ENCODE data around the gene MTHFD1L. TPM values are rescaled to one million over a fixed set of nuclear protein-coding genes. Genes with fewer than 3 reads are reported as not detected.
"Not testable (repeated sequence)": the region's sequence is repeated elsewhere in the genome, so short reads cannot be mapped to it uniquely, and the experiment has no call there.

The MTHFD1L gene
- total RNA-seq, 1 donor from 2014 or later = 1.6 TPM

- no peak for ATAC-seq
- no peak for DNase-seq (ENCODE audit: low spot score)
Observed at GRCh38 chr6:151110576-151110905, 245.0 kb downstream of the MTHFD1L start.

DNA sequence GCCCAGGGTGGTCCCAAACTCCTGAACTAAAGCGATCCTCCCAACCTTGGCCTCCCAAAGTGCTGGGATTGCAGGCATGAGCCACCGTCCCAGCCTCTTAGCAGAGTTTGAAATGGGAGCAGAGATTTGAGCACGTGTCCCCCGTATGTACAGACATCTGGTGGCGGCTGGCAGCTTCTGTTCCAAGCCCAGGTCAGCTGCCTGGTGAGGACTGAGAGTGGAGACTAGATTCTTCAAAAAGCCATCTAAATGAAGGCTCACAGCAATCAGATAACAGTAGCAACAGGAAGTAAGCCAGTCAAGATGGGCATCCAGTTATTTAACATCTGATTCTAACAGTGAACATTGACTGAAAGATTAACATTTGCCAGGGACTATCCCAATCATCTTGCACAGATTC is 246.2 kb downstream of the MTHFD1L start:
- DNase-seq (ENCODE audit: low spot score) (no peak), ATAC-seq (no peak)

DNA sequence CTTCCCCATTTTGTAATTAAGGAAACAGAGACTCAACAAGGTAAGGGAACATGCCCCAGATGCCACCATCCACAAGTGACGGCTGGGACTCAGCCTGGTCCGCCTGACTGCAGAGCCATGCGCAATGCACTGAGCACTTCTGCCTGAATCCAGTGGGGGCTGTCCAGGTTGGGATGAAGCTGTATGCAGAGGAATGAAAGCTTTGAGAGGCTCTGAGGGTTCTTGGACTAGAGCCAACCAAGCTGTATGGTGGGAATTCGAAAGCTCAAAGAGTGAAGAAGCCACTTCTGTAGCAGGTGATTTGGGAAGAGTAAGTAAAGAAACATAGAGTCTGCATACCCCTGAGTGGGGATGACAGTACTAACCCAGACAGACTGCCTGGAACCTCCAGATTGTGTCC is 246.6 kb downstream of the MTHFD1L start:
- no peak for ATAC-seq
- no peak for DNase-seq (ENCODE audit: low spot score)

GRCh38 chr6:151112884-151113283 is 247.4 kb downstream of the MTHFD1L start:
- not testable (repeated sequence) for DNase-seq (ENCODE audit: low spot score); ATAC-seq

DNA sequence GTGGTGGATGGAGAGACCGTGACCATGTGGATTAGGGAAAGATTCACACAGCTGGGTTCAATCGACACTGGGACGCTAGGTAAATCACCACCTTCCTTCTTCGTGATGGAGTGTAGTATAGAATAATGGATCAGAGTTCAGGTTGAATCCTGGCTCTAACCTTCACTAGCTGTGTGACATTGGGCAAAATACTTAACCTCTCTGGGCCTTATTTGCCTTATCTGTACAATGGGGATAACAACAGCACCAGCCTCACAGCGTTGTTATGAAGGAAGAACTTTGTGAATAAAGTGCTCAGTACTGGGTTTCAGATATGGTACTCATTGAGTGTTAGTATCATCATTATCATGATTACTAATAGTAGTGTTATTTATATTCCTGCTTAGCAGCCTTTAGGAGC is 248.1 kb downstream of the MTHFD1L start:
- no peak for DNase-seq (ENCODE audit: low spot score)
- ATAC-seq = no peak

DNA sequence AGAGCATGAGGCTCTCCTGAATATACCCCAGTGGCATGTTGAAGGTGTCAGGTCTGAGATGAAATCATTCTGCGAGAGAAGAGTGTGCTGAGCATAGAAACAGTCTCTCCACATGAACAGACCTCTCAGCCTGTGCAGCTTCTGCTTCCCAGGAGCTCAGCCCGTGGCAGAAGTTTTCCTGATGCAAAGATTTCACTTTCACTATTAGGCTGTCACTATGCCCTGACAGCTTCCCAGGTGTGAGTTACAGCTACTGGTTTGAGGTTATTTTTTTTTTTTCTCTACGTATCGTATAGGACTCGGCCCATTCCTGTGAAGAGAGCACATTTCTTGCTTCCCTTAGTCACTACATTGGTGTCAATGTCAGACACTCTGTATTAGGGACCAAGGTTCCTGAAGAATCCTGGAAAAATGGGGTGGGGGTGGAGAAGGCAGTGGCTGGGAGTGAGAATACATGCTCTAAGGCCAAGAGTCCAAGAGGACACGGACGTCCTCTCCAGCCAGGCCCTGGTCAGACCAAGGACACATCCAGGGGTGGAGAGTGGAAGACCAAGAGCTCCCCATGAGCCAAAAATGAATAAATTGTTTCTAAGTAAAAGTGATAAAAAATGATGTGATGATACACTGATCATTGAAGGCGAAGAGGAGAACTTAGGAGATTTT is 253.1 kb downstream of the MTHFD1L start:
- ATAC-seq (peak; percentile 93), DNase-seq (ENCODE audit: low spot score) (peak; percentile 53)

GRCh38 chr6:151119823-151120524 is 254.5 kb downstream of the MTHFD1L start:
- no peak for DNase-seq (ENCODE audit: low spot score)
- peak; percentile 5 for ATAC-seq

GRCh38 chr6:151121900-151122299 is 256.4 kb downstream of the MTHFD1L start:
- DNase-seq (ENCODE audit: low spot score) = peak; percentile 71
- ATAC-seq = peak; percentile 45

- not testable (repeated sequence) for ATAC-seq; DNase-seq (ENCODE audit: low spot score)
Observed at GRCh38 chr6:151123641-151124040, 258.1 kb downstream of the MTHFD1L start.

DNA sequence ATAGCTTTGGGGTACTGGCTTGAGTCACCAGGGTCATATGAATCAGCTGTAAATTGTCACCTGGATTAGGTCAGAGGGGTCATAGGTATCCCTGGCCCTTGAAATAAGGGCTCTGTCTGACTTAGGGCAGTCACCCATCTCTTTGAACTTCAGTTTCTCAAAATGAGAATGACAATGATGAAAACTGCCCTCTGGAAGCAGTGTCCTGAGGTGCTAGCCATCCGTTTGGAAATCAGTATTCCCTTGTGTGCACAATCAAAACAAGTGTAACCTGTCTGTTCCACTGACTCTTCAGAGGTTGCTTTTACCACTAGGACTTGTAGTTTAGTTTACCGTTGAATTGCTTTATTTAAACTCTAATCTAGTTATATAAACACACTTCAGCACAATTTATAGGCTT is 259.7 kb downstream of the MTHFD1L start:
- ATAC-seq = peak; percentile 51
- not testable (repeated sequence) for DNase-seq (ENCODE audit: low spot score)

DNA sequence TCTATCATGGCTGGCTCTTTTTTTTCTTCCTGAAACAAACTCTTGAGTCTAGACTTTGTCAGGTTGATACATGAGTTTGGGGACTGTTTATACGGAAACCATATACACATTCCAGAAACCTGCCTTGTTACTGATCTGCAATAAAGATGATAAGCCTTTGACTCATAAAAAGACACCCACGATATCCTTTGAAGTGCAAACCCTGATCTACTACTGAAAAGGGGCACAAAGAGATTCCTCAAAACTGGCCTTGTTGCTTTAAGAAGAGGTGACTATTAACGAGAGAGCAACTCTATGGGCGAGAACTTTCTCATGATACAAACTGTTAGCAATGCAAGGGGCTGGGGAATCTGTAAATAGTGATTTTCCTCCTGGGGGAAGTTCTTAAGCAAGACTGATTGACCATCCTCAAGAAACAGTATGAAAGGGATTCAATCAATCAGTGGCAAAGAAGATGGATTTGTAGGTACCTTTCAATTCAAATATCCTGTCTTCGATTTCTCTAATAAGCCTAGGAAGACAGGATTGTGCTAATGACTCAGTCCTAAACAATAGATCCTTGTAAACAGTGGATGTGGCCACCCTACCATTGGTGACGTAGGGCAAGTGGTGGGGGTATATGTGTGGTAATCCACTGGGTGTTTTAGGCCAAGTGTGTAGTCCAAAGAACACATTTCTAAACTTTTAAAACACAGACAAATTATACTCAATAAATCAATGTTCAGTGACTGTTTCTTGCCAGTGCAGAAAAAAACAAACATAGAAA is 260.3 kb downstream of the MTHFD1L start:
- ATAC-seq = peak; percentile 75
- not testable (repeated sequence) for DNase-seq (ENCODE audit: low spot score)

DNA sequence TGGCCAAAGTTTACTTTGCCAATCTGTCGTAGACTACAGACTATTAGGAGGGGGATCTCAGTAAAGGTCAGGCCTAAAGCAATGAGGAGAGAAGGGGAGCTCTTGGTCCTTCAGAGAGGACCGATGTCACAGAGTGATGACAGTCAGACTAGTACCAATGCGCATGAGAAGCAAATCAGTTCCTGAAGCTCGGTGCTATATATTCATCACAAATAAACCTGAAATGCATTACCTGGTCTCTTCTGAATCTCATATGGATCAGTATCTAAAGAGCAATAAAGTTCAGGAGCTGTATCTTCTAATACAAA is 260.9 kb downstream of the MTHFD1L start:
- DNase-seq (ENCODE audit: low spot score) = not testable (repeated sequence)
- ATAC-seq = peak; percentile 64

DNA sequence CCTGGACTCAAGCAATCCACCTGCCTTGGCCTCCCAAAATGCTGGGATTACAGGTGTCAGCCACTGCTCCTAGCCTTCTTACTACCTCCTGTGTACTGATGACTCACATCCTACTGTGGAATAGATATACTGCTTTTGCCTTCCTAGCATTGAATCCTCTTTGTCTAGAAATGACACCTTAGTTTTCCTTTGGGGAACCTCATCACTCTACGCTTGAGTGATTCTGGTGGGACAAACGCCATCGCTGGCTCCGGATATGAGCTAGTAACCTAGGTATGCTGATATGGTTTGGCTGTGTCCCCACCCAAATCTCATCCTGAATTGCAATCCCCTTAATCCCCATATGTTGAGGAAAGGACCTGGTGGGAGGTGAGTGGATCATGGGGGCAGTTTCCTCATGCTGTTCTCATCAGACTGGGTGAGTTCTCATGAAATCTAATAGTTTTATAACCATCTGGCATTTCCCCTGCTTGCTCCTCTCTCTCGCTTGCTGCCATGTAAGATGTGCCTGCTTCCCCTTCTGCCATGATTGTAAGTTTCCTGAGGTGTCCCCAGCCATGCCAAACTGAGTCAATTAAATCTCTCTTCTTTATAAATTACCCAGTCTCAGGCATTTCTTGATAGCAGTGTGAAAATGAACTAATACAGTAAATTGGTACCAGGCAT is 261.8 kb downstream of the MTHFD1L start:
- DNase-seq (ENCODE audit: low spot score); ATAC-seq: not testable (repeated sequence)

DNA sequence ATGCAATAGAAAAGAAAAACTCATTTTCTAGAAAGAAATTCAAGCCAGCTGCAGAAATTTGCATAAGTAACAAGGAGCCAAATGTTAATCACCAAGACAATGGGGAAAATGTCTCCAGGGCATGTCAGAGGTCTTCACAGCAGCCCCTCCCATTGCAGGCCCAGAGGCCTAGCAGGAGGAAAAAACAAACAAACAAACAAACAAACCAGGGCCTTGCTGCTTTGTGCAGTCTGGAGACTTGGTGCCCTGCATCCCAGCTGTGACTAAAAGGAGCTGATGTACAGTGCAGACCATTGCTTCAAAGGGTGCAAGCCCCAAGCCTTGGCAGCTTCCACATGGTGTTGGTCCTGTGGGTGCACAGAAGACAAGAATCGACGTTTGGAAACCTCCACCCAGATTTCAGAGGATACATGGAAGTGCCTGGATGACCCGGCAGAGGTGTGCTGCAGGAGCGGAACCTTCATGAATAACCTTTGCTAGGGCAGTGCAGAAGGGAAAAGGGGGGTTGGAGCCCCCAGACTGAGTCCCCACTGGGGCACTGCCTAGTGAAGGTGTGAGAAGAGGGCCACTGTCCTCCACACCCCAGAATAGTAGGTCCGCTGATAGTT is 263.4 kb downstream of the MTHFD1L start:
- DNase-seq (ENCODE audit: low spot score) (no peak), ATAC-seq (no peak)

DNA sequence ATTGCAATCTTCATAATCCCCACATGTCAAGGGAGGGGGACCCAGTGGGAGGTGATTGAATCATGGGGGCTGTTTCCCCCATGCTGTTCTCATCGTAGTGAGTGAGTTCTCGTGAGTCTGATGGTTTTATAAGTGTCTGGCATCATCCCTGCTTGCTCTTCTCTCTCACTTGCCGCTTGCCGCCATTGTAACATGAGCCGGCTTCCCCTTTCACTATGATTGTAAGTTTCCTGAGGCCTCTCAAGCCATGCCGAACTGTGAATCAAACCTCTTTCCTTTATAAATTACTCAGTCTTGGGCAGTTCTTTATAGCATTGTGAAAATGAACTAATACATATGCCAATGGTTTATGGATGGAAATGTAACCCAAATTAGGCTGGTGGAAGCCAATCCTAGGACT is 264.8 kb downstream of the MTHFD1L start:
- no peak for DNase-seq (ENCODE audit: low spot score)
- ATAC-seq = no peak

DNA sequence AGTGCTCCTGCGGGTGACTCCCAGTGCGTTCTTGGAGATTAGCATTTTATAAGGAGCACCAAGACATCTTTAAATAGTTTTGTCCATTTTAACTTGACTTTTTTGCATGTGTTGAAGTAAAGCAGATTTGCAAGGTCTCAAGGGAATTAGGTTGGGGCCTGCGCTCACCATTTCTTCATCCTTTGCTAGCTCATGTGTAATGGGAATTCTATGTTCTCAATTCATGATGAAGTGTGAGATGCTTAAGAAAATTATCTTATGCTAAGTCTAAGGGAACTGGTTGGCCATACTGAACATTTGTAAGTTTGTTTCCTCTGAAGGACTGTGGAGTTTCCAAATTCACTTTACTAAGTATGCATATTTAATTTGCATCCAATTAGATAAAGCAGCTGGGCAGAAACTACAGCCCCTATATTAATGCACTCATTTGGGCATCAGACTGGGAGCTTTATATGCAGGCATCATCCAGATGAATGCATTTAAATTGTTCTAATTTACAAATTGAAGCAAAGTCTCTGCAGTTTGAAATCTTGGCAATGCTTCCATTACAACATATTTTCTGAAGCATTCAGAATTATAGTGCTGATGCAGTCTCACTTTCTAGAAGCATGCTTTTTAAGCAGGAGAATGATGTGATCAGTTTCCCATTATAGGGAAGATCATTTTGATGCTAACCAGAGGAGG is 266.0 kb downstream of the MTHFD1L start:
- no peak for ATAC-seq
- DNase-seq (ENCODE audit: low spot score) = no peak

DNA sequence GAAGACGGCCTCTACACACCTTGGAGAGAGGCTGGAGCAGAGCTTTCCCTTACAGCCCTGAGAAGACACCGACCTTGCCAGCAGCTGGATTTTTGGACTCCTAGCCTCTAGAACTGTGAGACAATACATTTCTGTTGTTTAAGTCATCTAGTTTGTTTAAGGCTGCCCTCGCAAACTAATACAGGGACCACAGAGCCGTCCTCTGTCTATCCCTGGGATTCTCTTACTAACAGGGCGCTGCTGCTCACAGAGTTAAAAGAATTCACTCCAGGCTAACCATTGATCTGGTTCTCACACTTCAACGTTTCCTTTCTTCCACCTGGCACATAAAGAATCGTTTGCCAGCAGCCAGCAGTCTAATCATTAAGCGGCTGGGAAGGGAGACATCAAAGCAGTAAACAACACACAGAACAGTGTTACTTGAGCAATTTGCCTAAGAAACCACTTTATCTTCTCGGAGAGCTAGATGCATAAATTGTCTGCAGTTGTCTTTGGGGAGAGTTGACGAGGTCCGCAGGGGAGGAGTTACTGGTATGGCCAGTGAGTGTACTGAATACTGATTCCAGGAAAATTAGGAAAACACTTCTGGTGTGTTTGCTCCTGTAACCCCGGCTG is 270.7 kb downstream of the MTHFD1L start:
- peak; percentile 83 for ATAC-seq
- no peak for DNase-seq (ENCODE audit: low spot score)

DNA sequence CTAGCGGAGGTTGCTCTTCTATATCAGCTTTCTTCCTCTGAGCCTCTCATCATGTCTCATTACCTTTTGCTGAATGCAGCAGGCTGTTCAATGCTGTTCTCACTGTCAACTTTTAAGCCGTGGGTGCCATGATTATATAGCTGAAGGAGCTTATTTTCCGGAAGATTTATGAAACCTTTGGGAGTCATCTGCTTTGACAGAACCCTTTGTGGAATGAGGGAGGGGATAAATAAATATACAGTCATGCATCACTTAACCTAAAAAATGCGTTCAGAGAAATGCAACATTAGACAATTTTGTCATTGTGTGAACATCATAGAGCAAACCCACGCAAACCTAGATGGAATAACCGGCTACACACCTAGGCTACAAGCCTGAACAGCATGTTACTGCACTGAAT is 272.0 kb downstream of the MTHFD1L start:
- no peak for ATAC-seq
- no peak for DNase-seq (ENCODE audit: low spot score)

DNA sequence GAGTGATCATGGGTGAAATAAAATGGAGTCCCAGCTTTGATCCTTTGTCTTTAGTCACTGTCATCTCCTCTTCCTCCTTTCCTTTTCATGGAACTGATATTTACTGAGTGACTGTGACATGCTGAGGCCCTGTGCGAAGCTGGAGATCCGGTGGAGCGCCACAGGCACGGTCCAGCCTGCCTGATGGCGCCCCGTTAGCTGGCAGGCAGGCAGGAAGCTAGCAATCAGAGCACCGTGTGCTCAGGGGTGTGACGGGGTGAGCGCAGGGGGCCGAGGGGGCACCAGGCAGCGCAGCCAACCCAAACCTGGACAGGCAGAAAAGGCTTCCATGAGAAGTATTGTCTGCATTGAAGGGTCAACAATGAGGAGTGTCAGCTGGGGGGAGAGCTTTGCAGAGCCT is 274.0 kb downstream of the MTHFD1L start:
- no peak for DNase-seq (ENCODE audit: low spot score)
- no peak for ATAC-seq

DNA sequence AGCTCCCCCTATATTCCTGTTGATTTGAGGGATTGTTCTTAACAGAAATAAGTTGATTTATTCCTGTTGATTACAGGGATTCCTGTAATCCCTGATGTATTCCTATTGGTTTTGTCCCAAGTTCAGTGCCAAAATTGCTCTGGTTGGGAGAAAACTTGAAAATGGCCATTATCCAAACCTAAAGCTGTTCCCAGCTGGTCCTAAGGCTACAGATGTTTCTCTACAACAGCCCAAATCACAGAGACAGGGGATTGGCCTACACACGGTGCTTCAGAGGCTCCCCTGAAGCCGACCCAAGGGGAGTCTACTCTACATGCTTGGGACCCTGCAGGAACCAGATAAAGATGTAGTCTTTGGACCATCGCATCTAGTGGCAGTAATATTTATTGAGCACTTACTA is 275.3 kb downstream of the MTHFD1L start:
- DNase-seq (ENCODE audit: low spot score) (no peak), ATAC-seq (no peak)
